ENCODE data around the gene LCE2D.

- TF ChIP-seq CTCF (IDR thresholded peaks at IDR 0.05) = no peak
- TF ChIP-seq POLR2AphosphoS5 (IDR thresholded peaks at IDR 0.05) = no peak
Measured at GRCh38 chr1:152673016-152673415, 9.8 kb downstream of the LCE2D start.
